Neural cell (in vitro differentiated cells): ENCODE results near the gene NFYC. TPM values are rescaled to one million over a fixed set of nuclear protein-coding genes. Genes with fewer than 3 reads are reported as not detected.

Source experiments
- H2AFZ ChIP-seq: fragments of 200-600, 300-800 bp; sonication (generic), shearing (Covaris generic); 2 replicates; pipeline ENCODE4 v1.6.0; 2014; ENCODE audit warnings: low read depth, mild to moderate bottlenecking, antibody characterized with exemption, low read length, moderate library complexity
- H3F3A ChIP-seq: fragments of 200-600 bp; shearing (Covaris generic); 2 replicates; pipeline ENCODE4 v1.6.1; 2016; ENCODE audit warnings: mild to moderate bottlenecking, moderate library complexity, mixed read lengths, antibody characterized with exemption, low read length; ENCODE audit not compliant: insufficient read depth, poor library complexity, severe bottlenecking
- H3K27ac ChIP-seq: fragments of 200-600, 300-800 bp; sonication (generic), shearing (Covaris generic); 2 replicates; pipeline ENCODE4 v1.5.1; 2014; ENCODE audit warnings: mild to moderate bottlenecking, low read length, moderate library complexity
- H3K27me3 ChIP-seq: fragments of 300-800, 200-600 bp; sonication (generic), shearing (Covaris generic); 2 replicates; pipeline ENCODE4 v1.6.0; 2014; ENCODE audit warnings: mild to moderate bottlenecking, low read depth, low read length, moderate library complexity; ENCODE audit not compliant: insufficient read depth
- H3K36me3 ChIP-seq: fragments of 300-800, 200-600 bp; sonication (generic), shearing (Covaris generic); 2 replicates; pipeline ENCODE4 v1.5.1; 2014; ENCODE audit warnings: mild to moderate bottlenecking, antibody characterized with exemption, low read length, moderate library complexity; ENCODE audit not compliant: insufficient read depth
- H3K4me2 ChIP-seq: fragments of 300-800, 200-600 bp; sonication (generic), shearing (Covaris generic); 2 replicates; pipeline ENCODE4 v1.6.0; 2014; ENCODE audit warnings: mild to moderate bottlenecking, low read length
- H3K4me3 ChIP-seq: fragments of 300-800, 200-600 bp; sonication (generic), shearing (Covaris generic); 2 replicates; pipeline ENCODE4 v1.5.1; 2014; ENCODE audit warnings: mild to moderate bottlenecking, low read length, moderate library complexity
- H3K79me2 ChIP-seq: fragments of 200-600 bp; shearing (Covaris generic); replicated peaks from 2 replicates; pipeline ENCODE4 v1.6.0; 2014; ENCODE audit warnings: mild to moderate bottlenecking, low read length, moderate library complexity; ENCODE audit not compliant: insufficient read depth
- H3K9ac ChIP-seq: fragments of 300-800, 200-600 bp; sonication (generic), shearing (Covaris generic); 2 replicates; pipeline ENCODE4 v1.6.1; 2016; ENCODE audit warnings: mild to moderate bottlenecking, low read length, mixed read lengths
- H3K9me2 ChIP-seq: fragments of 200-600 bp; shearing (Covaris generic); 2 replicates; pipeline ENCODE4 v1.6.1; 2016; ENCODE audit warnings: mild to moderate bottlenecking, low read length, mixed read lengths; ENCODE audit not compliant: insufficient read depth
- H3K9me3 ChIP-seq: fragments of 200-600, 300-800 bp; sonication (generic), shearing (Covaris generic); 2 replicates; pipeline ENCODE4 v1.6.1; 2016; ENCODE audit warnings: mild to moderate bottlenecking, mixed run types, low read length, moderate library complexity, mixed read lengths
- H4K20me1 ChIP-seq: fragments of 200-600 bp; shearing (Covaris generic); 2 replicates; pipeline ENCODE4 v1.6.1; 2016; ENCODE audit warnings: mild to moderate bottlenecking, mixed run types; ENCODE audit not compliant: insufficient read depth
- EP300 ChIP-seq: fragments of 450-650 bp; conservative IDR thresholded peaks from 2 replicates; pipeline ENCODE4 v1.6.1; 2014; ENCODE audit warnings: antibody characterized with exemption, mild to moderate bottlenecking, moderate library complexity; ENCODE audit not compliant: poor library complexity, severe bottlenecking
- EZH2 ChIP-seq: fragments of 200-600, 300-800 bp; shearing (Covaris generic), sonication (generic); IDR thresholded peaks from 2 replicates; pipeline ENCODE4 v1.6.1; 2014; ENCODE audit warnings: antibody characterized with exemption, low read length, borderline replicate concordance, mild to moderate bottlenecking; ENCODE audit not compliant: insufficient read depth, poor library complexity, severe bottlenecking
- MXI1 ChIP-seq: fragments of 450-650 bp; conservative IDR thresholded peaks from 2 replicates; pipeline ENCODE4 v1.6.1; 2014; ENCODE audit warnings: antibody characterized with exemption, mild to moderate bottlenecking; ENCODE audit not compliant: poor library complexity, severe bottlenecking
- POLR2AphosphoS5 ChIP-seq: IDR thresholded peaks from 2 replicates; pipeline ENCODE4 v1.6.1; 2012
- RAD21 ChIP-seq: fragments of 450-650 bp; conservative IDR thresholded peaks from 2 replicates; pipeline ENCODE4 v1.6.1; 2014; ENCODE audit warnings: antibody characterized with exemption, mild to moderate bottlenecking, moderate library complexity
- REST ChIP-seq: IDR thresholded peaks from 2 replicates; pipeline ENCODE4 v1.6.1; 2012; ENCODE audit warnings: borderline replicate concordance
- SMC3 ChIP-seq: fragments of 450-650 bp; conservative IDR thresholded peaks from 2 replicates; pipeline ENCODE4 v1.6.1; 2014; ENCODE audit warnings: antibody characterized with exemption, mild to moderate bottlenecking, moderate library complexity; ENCODE audit not compliant: poor library complexity
- TAF1 ChIP-seq: IDR thresholded peaks from 2 replicates; pipeline ENCODE4 v1.6.1; 2012; ENCODE audit warnings: low read depth
- polyA plus RNA-seq: library from polyadenylated mRNA; depleted of rRNA; stranded (reverse); fragments of >200 nt; gene quantifications from 2 replicates; pipeline ENCODE4 v1.2.3, GENCODE V29; 2014
- TF ChIP-seq, protein P1 (sequence below): fragments of 450-650 bp; IDR thresholded peaks from 2 replicates; pipeline ENCODE4 v1.5.1; 2014; ENCODE audit warnings: antibody characterized with exemption, mild to moderate bottlenecking, moderate library complexity; ENCODE audit not compliant: poor library complexity, severe bottlenecking

Gene NFYC
- polyA plus RNA-seq, 1 donor from 2014 or later, result 66.0 TPM

GRCh38 chr1:40689737-40690136 is 1.8 kb upstream of the NFYC start:
- H3K9me2 ChIP-seq, result no peaks in the 10 kb centered on the region
- peaks cover 38% of the 10 kb centered on the region for H3K79me2 ChIP-seq
- no peak overlapping the region for H3K27ac ChIP-seq
- no peak overlapping the region for H3K9ac ChIP-seq
- no peaks in the 10 kb centered on the region for H3K27me3 ChIP-seq
- H3K9me3 ChIP-seq, result no peaks in the 10 kb centered on the region
- H3K4me2 ChIP-seq, result peak overlapping the region; percentile 56
- peaks cover 2% of the 10 kb centered on the region for H3K36me3 ChIP-seq
- TF ChIP-seq POLR2AphosphoS5, result no peak
- no peak for TF ChIP-seq EZH2
- TF ChIP-seq, protein P1, sequence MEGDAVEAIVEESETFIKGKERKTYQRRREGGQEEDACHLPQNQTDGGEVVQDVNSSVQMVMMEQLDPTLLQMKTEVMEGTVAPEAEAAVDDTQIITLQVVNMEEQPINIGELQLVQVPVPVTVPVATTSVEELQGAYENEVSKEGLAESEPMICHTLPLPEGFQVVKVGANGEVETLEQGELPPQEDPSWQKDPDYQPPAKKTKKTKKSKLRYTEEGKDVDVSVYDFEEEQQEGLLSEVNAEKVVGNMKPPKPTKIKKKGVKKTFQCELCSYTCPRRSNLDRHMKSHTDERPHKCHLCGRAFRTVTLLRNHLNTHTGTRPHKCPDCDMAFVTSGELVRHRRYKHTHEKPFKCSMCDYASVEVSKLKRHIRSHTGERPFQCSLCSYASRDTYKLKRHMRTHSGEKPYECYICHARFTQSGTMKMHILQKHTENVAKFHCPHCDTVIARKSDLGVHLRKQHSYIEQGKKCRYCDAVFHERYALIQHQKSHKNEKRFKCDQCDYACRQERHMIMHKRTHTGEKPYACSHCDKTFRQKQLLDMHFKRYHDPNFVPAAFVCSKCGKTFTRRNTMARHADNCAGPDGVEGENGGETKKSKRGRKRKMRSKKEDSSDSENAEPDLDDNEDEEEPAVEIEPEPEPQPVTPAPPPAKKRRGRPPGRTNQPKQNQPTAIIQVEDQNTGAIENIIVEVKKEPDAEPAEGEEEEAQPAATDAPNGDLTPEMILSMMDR, result no peak
- no peak for TF ChIP-seq EP300
- TF ChIP-seq TAF1, result no peak
- TF ChIP-seq MXI1, result no peak
- no peak for TF ChIP-seq SMC3
- TF ChIP-seq REST, result no peak
- no peak for TF ChIP-seq RAD21
- H4K20me1 ChIP-seq, result no peaks in the 10 kb centered on the region
- H2AFZ ChIP-seq, result no peak overlapping the region
- peaks cover 3% of the 10 kb centered on the region for H3F3A ChIP-seq
- H3K4me3 ChIP-seq, result peak overlapping the region; percentile 90

DNA sequence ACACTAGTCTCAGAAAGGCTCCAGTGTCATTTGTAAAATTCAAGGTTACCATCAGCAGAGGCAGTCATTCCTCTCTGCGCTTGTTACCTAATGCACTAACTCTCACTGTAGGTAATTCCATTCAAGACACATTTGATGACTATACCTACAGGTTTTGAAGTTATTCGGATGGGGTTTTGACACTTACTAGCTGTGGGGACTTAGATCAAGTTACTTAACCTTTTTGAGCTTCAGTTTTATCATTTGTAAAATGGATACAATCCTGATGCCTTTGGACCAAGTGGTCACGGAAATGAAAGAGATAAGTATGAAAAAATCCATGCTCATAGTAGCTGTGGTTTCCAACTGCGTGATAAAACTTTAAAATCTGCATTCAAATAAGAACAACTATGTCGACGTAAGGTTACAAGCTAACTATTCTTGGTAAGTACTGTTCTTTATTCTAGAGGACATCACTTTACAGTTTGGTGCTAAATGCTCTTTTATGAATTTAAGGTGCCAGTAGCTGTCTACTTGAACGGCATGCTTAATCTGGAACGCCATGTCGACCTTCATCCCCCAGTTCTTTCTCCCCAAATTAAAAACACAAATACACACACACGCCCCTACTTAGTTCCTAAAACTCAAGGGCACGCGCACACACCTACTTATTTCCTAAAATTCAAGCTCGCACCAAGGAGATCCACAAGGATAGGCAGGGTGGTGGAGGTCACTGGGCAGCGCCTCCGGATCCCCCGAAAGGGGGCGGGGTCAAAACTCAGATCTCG is 550 bp upstream of the NFYC start:
- peak overlapping the region; percentile 36 for H2AFZ ChIP-seq

More for the DNA sequence above, 550 bp upstream of the NFYC start:
- Histone ChIP-seq H3K9me2 (no peaks in the 10 kb centered on the region), H3K9me3 (no peaks in the 10 kb centered on the region), H3K27ac (peak overlapping the region; percentile 100), H3K9ac (peak overlapping the region; percentile 100), H3F3A (peaks cover 3% of the 10 kb centered on the region), H4K20me1 (no peaks in the 10 kb centered on the region), H3K27me3 (no peaks in the 10 kb centered on the region), H3K4me3 (peak overlapping the region; percentile 90), H3K36me3 (no peaks in the 10 kb centered on the region), H3K4me2 (peak overlapping the region; percentile 56), H3K79me2 (peaks cover 44% of the 10 kb centered on the region)
- TF ChIP-seq SMC3, result no peak
- TF ChIP-seq MXI1, result peak; percentile 19
